ENCODE data around the gene CD79B.

DNA sequence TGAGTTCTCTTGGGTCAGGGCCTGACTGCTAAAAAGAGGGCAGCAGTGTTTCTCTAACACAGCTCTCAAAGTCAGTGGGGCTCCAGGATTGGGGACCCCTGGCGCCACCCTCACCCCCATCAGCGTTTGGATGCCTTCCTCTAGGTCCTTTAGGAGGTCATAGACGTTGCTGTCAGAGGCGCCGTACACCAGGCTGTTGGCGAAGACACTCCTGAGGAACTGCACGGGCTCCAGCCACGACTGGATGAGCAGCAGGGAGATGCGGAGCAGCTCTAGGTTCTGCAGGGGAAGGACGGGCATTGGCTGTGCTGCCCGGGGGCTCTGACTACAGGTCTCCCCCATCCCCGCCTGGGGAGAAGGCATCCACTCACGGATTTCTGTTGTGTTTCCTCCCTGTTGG, 14.5 kb downstream of the CD79B start:
- TF ChIP-seq, protein P1, sequence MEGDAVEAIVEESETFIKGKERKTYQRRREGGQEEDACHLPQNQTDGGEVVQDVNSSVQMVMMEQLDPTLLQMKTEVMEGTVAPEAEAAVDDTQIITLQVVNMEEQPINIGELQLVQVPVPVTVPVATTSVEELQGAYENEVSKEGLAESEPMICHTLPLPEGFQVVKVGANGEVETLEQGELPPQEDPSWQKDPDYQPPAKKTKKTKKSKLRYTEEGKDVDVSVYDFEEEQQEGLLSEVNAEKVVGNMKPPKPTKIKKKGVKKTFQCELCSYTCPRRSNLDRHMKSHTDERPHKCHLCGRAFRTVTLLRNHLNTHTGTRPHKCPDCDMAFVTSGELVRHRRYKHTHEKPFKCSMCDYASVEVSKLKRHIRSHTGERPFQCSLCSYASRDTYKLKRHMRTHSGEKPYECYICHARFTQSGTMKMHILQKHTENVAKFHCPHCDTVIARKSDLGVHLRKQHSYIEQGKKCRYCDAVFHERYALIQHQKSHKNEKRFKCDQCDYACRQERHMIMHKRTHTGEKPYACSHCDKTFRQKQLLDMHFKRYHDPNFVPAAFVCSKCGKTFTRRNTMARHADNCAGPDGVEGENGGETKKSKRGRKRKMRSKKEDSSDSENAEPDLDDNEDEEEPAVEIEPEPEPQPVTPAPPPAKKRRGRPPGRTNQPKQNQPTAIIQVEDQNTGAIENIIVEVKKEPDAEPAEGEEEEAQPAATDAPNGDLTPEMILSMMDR (IDR thresholded peaks at IDR 0.05; ENCODE audit: insufficient read depth, low read depth, low read length), result no peak
- no peak for TF ChIP-seq EZH2 (IDR thresholded peaks at IDR 0.05; ENCODE audit: insufficient read depth, low read length)

Data from astrocyte (in vitro differentiated cells and primary cell).